ENCODE results near the gene MPIG6B.

MPIG6B gene

DNA sequence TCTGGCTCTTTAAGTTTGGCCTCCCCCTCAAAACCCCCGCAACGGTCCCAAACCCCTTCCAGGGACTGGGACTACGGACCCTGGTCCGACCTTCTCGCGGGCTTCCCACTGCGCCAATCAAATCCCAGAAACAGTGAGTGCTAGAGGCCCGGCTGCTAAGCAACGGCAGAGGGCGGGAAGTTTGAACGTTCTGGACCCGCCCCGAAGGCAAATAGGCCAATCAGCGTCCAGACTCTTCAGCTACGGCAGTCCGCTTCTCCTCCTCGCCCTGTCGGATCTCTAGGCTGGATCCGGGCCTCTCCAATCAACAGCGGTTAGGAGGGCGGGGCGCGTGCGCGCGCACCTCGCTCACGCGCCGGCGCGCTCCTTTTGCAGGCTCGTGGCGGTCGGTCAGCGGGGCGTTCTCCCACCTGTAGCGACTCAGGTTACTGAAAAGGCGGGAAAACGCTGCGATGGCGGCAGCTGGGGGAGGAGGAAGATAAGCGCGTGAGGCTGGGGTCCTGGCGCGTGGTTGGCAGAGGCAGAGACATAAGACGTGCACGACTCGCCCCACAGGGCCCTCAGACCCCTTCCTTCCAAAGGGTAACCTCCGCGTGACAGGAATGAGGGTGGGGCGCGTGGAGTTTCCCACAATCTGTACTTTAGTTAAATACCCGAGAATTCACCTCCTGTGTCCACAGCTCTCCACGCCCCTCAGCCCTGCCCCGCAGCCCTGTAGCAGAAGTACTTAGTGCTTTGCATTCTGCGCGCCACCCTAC is 16.6 kb downstream of the MPIG6B start, which contains the start of gene MSH5:
Gene MSH5, plus strand, starts transcription at position 367 of the 758 bp plus-strand sequence. CDS start 462 bp downstream, outside the sequence.
- TF ChIP-seq, protein P1, sequence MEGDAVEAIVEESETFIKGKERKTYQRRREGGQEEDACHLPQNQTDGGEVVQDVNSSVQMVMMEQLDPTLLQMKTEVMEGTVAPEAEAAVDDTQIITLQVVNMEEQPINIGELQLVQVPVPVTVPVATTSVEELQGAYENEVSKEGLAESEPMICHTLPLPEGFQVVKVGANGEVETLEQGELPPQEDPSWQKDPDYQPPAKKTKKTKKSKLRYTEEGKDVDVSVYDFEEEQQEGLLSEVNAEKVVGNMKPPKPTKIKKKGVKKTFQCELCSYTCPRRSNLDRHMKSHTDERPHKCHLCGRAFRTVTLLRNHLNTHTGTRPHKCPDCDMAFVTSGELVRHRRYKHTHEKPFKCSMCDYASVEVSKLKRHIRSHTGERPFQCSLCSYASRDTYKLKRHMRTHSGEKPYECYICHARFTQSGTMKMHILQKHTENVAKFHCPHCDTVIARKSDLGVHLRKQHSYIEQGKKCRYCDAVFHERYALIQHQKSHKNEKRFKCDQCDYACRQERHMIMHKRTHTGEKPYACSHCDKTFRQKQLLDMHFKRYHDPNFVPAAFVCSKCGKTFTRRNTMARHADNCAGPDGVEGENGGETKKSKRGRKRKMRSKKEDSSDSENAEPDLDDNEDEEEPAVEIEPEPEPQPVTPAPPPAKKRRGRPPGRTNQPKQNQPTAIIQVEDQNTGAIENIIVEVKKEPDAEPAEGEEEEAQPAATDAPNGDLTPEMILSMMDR (conservative IDR thresholded peaks at IDR 0.05; ENCODE audit: low read depth, low read length), result no peak
- H3K4me3 ChIP-seq (ENCODE audit: low read depth, low read length), result peak within 1 kb of the TSS; percentile 93
- peak; percentile 99 for DNase-seq (ENCODE audit: low read depth)

DNA sequence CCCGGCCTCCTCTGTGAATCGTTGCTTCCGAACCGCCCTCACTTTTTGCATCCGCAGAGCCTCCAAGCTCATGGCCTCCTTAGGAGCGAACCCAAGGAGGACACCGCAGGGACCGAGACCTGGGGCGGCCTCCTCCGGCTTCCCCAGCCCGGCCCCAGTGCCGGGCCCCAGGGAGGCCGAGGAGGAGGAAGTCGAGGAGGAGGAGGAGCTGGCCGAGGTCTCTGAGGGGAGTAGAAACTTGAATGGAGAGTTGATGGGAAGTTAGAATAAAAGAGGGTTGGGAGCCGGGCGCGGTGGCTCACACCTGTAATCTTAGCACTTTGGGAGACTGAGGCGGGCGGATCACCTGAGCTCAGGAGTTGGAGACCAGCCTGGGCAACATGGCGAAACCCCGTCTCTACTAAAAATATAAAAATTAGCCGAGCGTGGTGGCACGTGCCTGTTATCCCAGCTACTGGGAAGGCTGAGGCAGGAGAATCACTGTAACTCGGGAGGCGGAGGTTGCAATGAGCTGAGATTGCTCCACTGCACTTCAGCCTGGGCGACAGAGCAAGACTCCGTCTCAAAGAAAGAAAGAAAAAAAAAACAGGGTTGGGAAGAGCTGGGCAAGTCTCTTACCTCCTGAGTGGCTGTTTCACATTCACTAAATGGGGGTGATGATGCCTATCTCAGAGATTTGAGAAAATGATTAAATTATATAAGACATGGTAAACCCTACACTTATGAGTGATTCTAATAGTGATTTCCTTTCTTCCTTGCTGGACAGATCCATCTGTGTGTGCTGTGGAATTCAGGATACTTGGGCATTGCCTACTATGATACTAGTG is 17.4 kb downstream of the MPIG6B start:
- DNase-seq (ENCODE audit: low read depth), result no peak
- TF ChIP-seq, protein P1 (conservative IDR thresholded peaks at IDR 0.05; ENCODE audit: low read depth, low read length), result no peak
- H3K4me3 ChIP-seq (ENCODE audit: low read depth, low read length), result peak overlapping the region; percentile 93

DNA sequence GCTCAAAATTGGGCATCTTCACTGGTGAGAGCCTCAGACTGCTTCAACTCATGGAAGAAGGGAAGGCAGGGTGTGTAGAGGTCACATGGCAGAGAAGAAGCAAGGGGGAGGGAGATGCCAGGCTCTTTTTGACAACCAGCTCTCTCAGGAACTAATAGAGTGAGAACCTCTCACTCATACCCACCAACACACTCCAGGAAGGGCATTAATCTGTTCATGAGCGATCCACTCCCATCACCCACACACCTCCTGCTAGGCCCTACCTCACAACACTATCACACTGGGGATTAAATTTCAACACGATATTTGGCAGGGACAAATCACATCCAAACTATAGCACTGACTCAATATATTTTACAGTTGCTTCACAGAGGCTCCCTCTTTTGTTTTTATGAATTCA is 18.6 kb downstream of the MPIG6B start:
- no peak overlapping the region for H3K4me3 ChIP-seq (ENCODE audit: low read depth, low read length)
- no peak for DNase-seq (ENCODE audit: low read depth)
- TF ChIP-seq, protein P1 (conservative IDR thresholded peaks at IDR 0.05; ENCODE audit: low read depth, low read length), result no peak

DNA sequence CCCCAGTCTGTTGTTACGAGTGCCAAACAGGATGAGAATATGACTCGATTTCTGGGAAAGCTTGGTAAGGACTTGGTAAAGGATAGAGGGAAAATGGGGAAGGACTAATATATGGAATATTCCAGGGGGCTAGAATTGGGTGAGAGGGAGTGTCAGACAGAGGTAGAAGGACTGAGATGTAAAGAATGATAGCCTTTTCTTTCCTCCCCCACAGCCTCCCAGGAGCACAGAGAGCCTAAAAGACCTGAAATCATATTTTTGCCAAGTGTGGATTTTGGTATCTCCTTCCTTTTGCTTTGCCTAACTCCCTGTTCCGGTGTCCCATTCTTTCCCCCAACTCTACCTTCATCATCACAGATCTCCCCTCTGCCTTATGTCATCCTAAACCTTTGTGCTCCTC is 19.7 kb downstream of the MPIG6B start:
- no peak for DNase-seq (ENCODE audit: low read depth)
- TF ChIP-seq, protein P1 (conservative IDR thresholded peaks at IDR 0.05; ENCODE audit: low read depth, low read length), result no peak
- no peak overlapping the region for H3K4me3 ChIP-seq (ENCODE audit: low read depth, low read length)

DNA sequence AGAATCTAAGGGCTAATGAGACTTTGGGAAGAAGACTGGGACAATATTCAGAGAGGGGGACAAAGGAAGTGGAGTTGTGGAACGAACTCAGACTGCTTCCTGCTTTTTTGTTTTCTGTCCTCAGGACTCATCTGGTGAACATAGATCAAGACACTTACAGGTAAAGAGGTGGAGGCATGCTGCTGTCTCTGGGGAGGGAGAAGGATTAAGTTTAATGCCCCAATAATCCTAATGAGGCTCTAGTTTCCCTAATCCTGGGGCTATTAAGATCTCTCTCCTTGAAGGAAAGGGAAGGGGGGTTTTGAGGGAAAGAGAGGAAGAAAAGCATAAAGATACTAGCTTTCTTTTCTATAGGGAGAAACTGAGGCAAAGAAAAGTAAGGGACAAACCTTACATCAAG is 21.2 kb downstream of the MPIG6B start:
- no peak overlapping the region for H3K4me3 ChIP-seq (ENCODE audit: low read depth, low read length)
- no peak for DNase-seq (ENCODE audit: low read depth)
- TF ChIP-seq, protein P1 (conservative IDR thresholded peaks at IDR 0.05; ENCODE audit: low read depth, low read length), result no peak

DNA sequence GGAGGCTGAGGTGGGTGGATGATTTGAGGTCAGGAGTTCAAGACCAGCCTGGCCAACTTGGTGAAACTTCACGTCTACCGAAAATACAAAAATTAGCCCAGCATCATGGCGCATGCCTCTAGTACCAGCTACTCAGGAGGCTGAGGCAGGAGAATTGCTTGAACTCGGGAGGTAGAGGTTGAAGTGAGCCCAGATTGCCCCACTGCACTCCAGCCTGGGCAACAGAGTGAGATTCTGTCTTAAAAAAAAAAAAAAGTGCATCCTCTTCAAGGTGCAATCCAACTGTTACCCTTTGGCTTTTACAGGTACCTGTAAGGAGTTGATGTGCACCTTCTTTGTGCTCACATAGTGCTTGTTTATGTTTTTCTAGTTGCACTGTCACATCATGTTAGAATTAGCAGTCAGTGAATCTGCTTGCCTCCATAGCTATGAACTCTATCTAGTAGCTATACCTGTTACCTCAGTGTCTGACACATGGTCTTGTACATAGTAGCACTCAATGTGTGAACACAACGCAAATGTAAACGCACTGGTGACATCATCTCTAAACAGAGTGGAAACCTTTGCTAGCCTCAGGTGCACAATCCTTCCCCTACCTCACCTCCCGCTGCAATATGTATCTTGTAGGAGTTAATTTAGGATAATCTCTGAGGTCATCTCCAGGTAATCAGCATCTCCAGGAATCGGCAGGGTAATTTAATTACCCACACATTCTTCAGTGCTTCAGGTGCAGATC is 26.3 kb downstream of the MPIG6B start:
- TF ChIP-seq, protein P1 (conservative IDR thresholded peaks at IDR 0.05; ENCODE audit: low read depth, low read length), result no peak
- no peak for DNase-seq (ENCODE audit: low read depth)
- H3K4me3 ChIP-seq (ENCODE audit: low read depth, low read length), result no peak overlapping the region
